Islet of Langerhans (tissue), 1 donor: Measurements from ENCODE around the gene LCN2.
A peak's percentile ranks its signal among the peaks of the same experiment; 100 is the strongest.

ENCODE experiments used
- FAIRE-seq: peaks from one replicate; lab custom pipeline; 2011; peaks lifted over from hg19 to GRCh38; lab: Jason Lieb, UNC

LCN2 gene

GRCh38 chr9:128115187-128116103, 33.8 kb upstream of the LCN2 start:
- no peak for FAIRE-seq

- no peak for FAIRE-seq
Observed at GRCh38 chr9:128116104-128117083, 32.9 kb upstream of the LCN2 start.

GRCh38 chr9:128117613-128118471, 31.4 kb upstream of the LCN2 start:
- FAIRE-seq, result peak; percentile 49

GRCh38 chr9:128118472-128118857, 30.8 kb upstream of the LCN2 start:
- no peak for FAIRE-seq

GRCh38 chr9:128118971-128119665, 30.1 kb upstream of the LCN2 start:
- no peak for FAIRE-seq

- FAIRE-seq, result no peak
Observed at GRCh38 chr9:128120061-128120740, 29.1 kb upstream of the LCN2 start.

GRCh38 chr9:128120741-128121465, 28.4 kb upstream of the LCN2 start:
- no peak for FAIRE-seq

- no peak for FAIRE-seq
Observed at GRCh38 chr9:128121466-128121810, 27.8 kb upstream of the LCN2 start.

- no peak for FAIRE-seq
Observed at GRCh38 chr9:128121924-128122808, 27.1 kb upstream of the LCN2 start.

- FAIRE-seq, result no peak
Observed at GRCh38 chr9:128122809-128123175, 26.5 kb upstream of the LCN2 start.

GRCh38 chr9:128123451-128124080, 25.7 kb upstream of the LCN2 start:
- FAIRE-seq, result no peak

- FAIRE-seq, result no peak
Observed at GRCh38 chr9:128124451-128124850, 24.8 kb upstream of the LCN2 start.

- no peak for FAIRE-seq
Observed at GRCh38 chr9:128124873-128125579, 24.2 kb upstream of the LCN2 start.

- no peak for FAIRE-seq
Observed at GRCh38 chr9:128125580-128126354, 23.5 kb upstream of the LCN2 start.

- no peak for FAIRE-seq
Observed at GRCh38 chr9:128127568-128127989, 21.7 kb upstream of the LCN2 start, which contains the start of gene PTGES2. Gene PTGES2 (minus strand): TSS chr9:128127729. CDS start chr9:128127717, 12 bp downstream.

GRCh38 chr9:128127990-128128835, 21.0 kb upstream of the LCN2 start:
- FAIRE-seq, result no peak
